SK-N-SH (cell line): ENCODE measurements around the gene LDHAL6A. TPM values are rescaled to one million over a fixed set of nuclear protein-coding genes. Genes with fewer than 3 reads are reported as not detected.
A peak's percentile ranks its signal among the peaks of the same experiment; 100 is the strongest.

Source experiments
- CTCF ChIA-PET: fragments of 300-600, 350-600 bp; formaldehyde crosslinking; extraction: SDS; loops from one replicate; lab custom pipeline; 2021; lab: Yijun Ruan, JAX
- POLR2A ChIA-PET: fragments of 350-600 bp; sonication (Branson Sonifier 250); formaldehyde crosslinking; extraction: SDS; loops from one replicate; lab custom pipeline; 2020; ENCODE audit warnings: antibody characterized with exemption, inconsistent platforms; lab: Yijun Ruan, JAX
- DNase-seq: peaks from one replicate; pipeline ENCODE4 v3.0.0; 2012
- H2AFZ ChIP-seq: fragments of 200-600 bp; sonication (generic); 2 replicates; pipeline ENCODE4 v1.8.1; 2016; ENCODE audit warnings: antibody characterized with exemption, mild to moderate bottlenecking, low read depth
- H3F3A ChIP-seq: fragments of 200-600 bp; sonication (generic); replicated peaks from 2 replicates; pipeline ENCODE3; 2016; ENCODE audit warnings: antibody characterized with exemption, mild to moderate bottlenecking; ENCODE audit not compliant: insufficient read depth
- H3K27ac ChIP-seq, 2 experiments: fragments of 200-500 bp in 1 of 2; fragments of 200-600 bp in 1 of 2; sonication (Bioruptor generic) in 1 of 2; sonication (generic), shearing (Covaris generic) in 1 of 2; 2 replicates each; pipeline versions ENCODE4 v1.5.1 to v1.6.1; 2014 to 2016; ENCODE audit warnings: low read depth in 2 of 2, inconsistent platforms in 1 of 2, low read length in 1 of 2, mild to moderate bottlenecking in 1 of 2, mixed read lengths in 1 of 2
- H3K27me3 ChIP-seq: fragments of 200-600 bp; sonication (generic), shearing (Covaris generic); 2 replicates; pipeline ENCODE4 v1.6.1; 2016; ENCODE audit warnings: mixed run types; ENCODE audit not compliant: insufficient read depth
- H3K36me3 ChIP-seq, 2 experiments: fragments of 200-500 bp in 1 of 2; fragments of 200-600 bp in 1 of 2; sonication (Bioruptor generic) in 1 of 2; sonication (generic) in 1 of 2; replicated peaks in 1 of 2; 2 replicates each; pipeline versions ENCODE3 to v1.5.1; 2014 to 2016; ENCODE audit warnings: low read length in 1 of 2, mild to moderate bottlenecking in 1 of 2; ENCODE audit not compliant: insufficient read depth in 2 of 2, control insufficient read depth in 1 of 2
- H3K4me1 ChIP-seq, 2 experiments: fragments of 200-500 bp in 1 of 2; fragments of 200-600 bp in 1 of 2; sonication (Bioruptor generic) in 1 of 2; sonication (generic), shearing (Covaris generic) in 1 of 2; 2 replicates each; pipeline versions ENCODE4 v1.5.1 to v1.6.1; 2014 to 2016; ENCODE audit warnings: low read depth in 1 of 2, low read length in 1 of 2, mixed run types in 1 of 2; ENCODE audit not compliant: insufficient read depth in 2 of 2, control insufficient read depth in 1 of 2
- H3K4me2 ChIP-seq: fragments of 200-600 bp; sonication (generic), shearing (Covaris generic); 2 replicates; pipeline ENCODE4 v1.6.1; 2017; ENCODE audit warnings: mixed run types
- H3K4me3 ChIP-seq, 2 experiments: fragments of 200-500 bp in 1 of 2; fragments of 200-600 bp in 1 of 2; sonication (Bioruptor generic) in 1 of 2; sonication (generic), shearing (Covaris generic) in 1 of 2; 2 replicates each; pipeline versions ENCODE4 v1.5.1 to v1.8.1; 2014 to 2016; ENCODE audit warnings: low read depth in 2 of 2, inconsistent platforms in 1 of 2, low read length in 1 of 2, mild to moderate bottlenecking in 1 of 2, mixed read lengths in 1 of 2, moderate library complexity in 1 of 2
- H3K79me2 ChIP-seq: fragments of 200-600 bp; sonication (generic); 2 replicates; pipeline ENCODE4 v1.8.1; 2017; ENCODE audit warnings: mild to moderate bottlenecking; ENCODE audit not compliant: insufficient read depth
- H3K9ac ChIP-seq: fragments of 200-600 bp; sonication (generic); 2 replicates; pipeline ENCODE4 v1.6.1; 2017; ENCODE audit warnings: mixed run types
- H3K9me2 ChIP-seq: fragments of 200-600 bp; sonication (generic); 2 replicates; pipeline ENCODE4 v1.6.1; 2017; ENCODE audit warnings: mixed run types
- H3K9me3 ChIP-seq: fragments of 200-600 bp; sonication (generic); 2 replicates; pipeline ENCODE4 v1.6.1; 2017; ENCODE audit warnings: mixed run types, mild to moderate bottlenecking, moderate library complexity
- H4K20me1 ChIP-seq: fragments of 200-600 bp; sonication (generic); 2 replicates; pipeline ENCODE4 v1.6.1; 2017; ENCODE audit warnings: mild to moderate bottlenecking, mixed run types; ENCODE audit not compliant: insufficient read depth
- CHD2 ChIP-seq: fragments of 150-350 bp; IDR thresholded peaks from 2 replicates; pipeline ENCODE4 v1.6.1; 2018; ENCODE audit warnings: low read length; ENCODE audit not compliant: partially characterized antibody
- ELF1 ChIP-seq: IDR thresholded peaks from 2 replicates; pipeline ENCODE4 v1.4.0; 2012
- EP300 ChIP-seq, 2 experiments: IDR thresholded peaks; 2 replicates each; pipeline versions ENCODE4 v1.4.0 to v1.6.1; 2012; ENCODE audit warnings: borderline replicate concordance in 1 of 2, low read depth in 1 of 2, low read length in 1 of 2
- EZH2phosphoT487 ChIP-seq: fragments of 200-600 bp; sonication (generic); IDR thresholded peaks from 2 replicates; pipeline ENCODE4 v1.6.1; 2017; ENCODE audit warnings: low read depth, mixed run types, mild to moderate bottlenecking, antibody characterized with exemption, moderate library complexity, borderline replicate concordance
- FOSL2 ChIP-seq: IDR thresholded peaks from 2 replicates; pipeline ENCODE4 v1.4.0; 2012; ENCODE audit warnings: low read depth, mild to moderate bottlenecking, moderate library complexity, borderline replicate concordance
- GABPA ChIP-seq: IDR thresholded peaks from 2 replicates; pipeline ENCODE4 v1.4.0; 2012; ENCODE audit warnings: low read depth, mild to moderate bottlenecking
- GATA2 ChIP-seq: sonication (generic); formaldehyde crosslinking; IDR thresholded peaks from 2 replicates; pipeline ENCODE4 v1.5.0; 2020; ENCODE audit warnings: mild to moderate bottlenecking, missing genetic modification reagents
- JUND ChIP-seq: IDR thresholded peaks from 2 replicates; pipeline ENCODE4 v1.4.0; 2012
- MEF2A ChIP-seq: IDR thresholded peaks from 2 replicates; pipeline ENCODE4 v1.4.0; 2012; ENCODE audit warnings: low read depth, borderline replicate concordance
- NFIC ChIP-seq: IDR thresholded peaks from 2 replicates; pipeline ENCODE4 v1.4.0; 2012; ENCODE audit warnings: borderline replicate concordance
- POLR2AphosphoS5 ChIP-seq: IDR thresholded peaks from 2 replicates; pipeline ENCODE4 v1.6.1; 2012; ENCODE audit warnings: low read depth, low read length
- RCOR1 ChIP-seq: fragments of 150-350 bp; IDR thresholded peaks from 2 replicates; pipeline ENCODE4 v1.6.1; 2017; ENCODE audit warnings: antibody characterized with exemption, low read length
- RFX5 ChIP-seq: IDR thresholded peaks from 2 replicates; pipeline ENCODE4 v1.6.1; 2012; ENCODE audit warnings: mild to moderate bottlenecking, improper control_type of control experiment, low read length
- TAF1 ChIP-seq: IDR thresholded peaks from 2 replicates; pipeline ENCODE4 v1.6.1; 2012; ENCODE audit warnings: low read depth, mild to moderate bottlenecking, low read length, moderate library complexity, borderline replicate concordance
- TEAD4 ChIP-seq: IDR thresholded peaks from 2 replicates; pipeline ENCODE4 v1.4.0; 2012; ENCODE audit warnings: mild to moderate bottlenecking, borderline replicate concordance; ENCODE audit not compliant: insufficient read depth
- YY1 ChIP-seq: IDR thresholded peaks from 2 replicates; pipeline ENCODE4 v1.4.0; 2012; ENCODE audit warnings: low read depth, mild to moderate bottlenecking
- WGBS: methylation state at CpG from one replicate; pipeline ENCODE4 v1.1.6; 2017; ENCODE audit warnings: low lambda C conversion rate; 5-methylcytosine and 5-hydroxymethylcytosine counted together
- polyA plus RNA-seq, 3 experiments: library from polyadenylated mRNA; depleted of rRNA; stranded (reverse); fragments of >200 nt; gene quantifications; 2 replicates each; pipeline ENCODE4 v1.2.3, GENCODE V29; 2012
- TF ChIP-seq, protein P1 (sequence below): fragments of 150-350 bp; IDR thresholded peaks from 2 replicates; pipeline ENCODE4 v1.6.1; 2016; ENCODE audit warnings: mild to moderate bottlenecking, low read depth, low read length
- TF ChIP-seq, protein P2 (sequence below): IDR thresholded peaks from 2 replicates; pipeline ENCODE4 v1.4.0; 2012; ENCODE audit warnings: low read depth, borderline replicate concordance

LDHAL6A gene
- polyA plus RNA-seq, 1 of the 3 experiments (the other 2 are of a cell fraction), result not detected

DNA sequence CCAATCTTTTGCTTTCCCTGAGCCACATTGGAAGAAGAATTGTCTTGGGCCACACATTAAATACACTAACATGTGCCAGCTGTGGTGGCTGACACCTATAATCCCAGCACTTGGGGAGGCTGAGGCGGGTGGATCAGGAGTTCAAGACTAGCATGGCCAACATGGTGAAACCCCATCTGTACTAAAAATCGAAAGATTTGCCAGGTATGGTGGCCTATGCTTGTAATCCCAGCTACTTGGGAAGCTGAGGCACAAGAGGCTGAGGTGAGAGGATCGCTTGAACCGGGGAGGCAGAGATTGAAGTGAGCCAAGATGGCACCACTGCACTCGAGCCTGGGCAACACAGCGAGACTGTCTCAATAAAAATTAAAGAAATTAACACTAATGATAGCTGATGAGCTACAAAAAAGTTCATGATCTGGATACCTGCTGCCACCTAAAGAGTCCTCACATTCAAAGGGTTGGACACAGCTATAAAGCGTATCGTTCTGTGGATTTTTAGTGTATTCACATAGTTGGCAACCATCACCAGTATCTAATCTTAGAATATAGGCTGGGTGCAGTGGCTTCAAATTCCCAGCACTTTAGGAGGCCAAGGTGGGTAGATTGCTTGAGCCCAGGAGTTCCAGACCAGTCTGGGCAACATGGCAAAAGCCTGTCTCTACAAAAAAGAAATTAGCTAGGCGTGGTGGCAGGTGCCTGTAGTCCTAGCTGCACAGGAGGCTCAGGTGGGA lies 46.9 kb upstream of the LDHAL6A start:
- no peak overlapping the region for H3K4me3 ChIP-seq
- CTCF ChIA-PET, result interaction anchor here (1.2 kb wide), 1 partner anchor 13 kb away, joined by 3 read pairs; no protein-coding TSS in a partner anchor

GRCh38 chr11:18416459-18416858 lies 39.2 kb upstream of the LDHAL6A start:
- Histone ChIP-seq H3K4me3 (no peak overlapping the region), H4K20me1 (no peaks in the 10 kb centered on the region), H3K9ac (no peak overlapping the region), H2AFZ (no peak overlapping the region), H3K9me2 (no peaks in the 10 kb centered on the region), H3K36me3 (no peaks in the 10 kb centered on the region), H3K27ac (no peak overlapping the region), H3K9me3 (no peaks in the 10 kb centered on the region), H3F3A (no peaks in the 10 kb centered on the region), H3K4me1 (no peaks in the 10 kb centered on the region; a peak in 1 of 4 replicates), H3K27me3 (no peaks in the 10 kb centered on the region), H3K4me2 (no peak overlapping the region), H3K79me2 (no peaks in the 10 kb centered on the region)
- 66% methylated on average over 3 of the region's 3 CpGs for WGBS
- ChIA-PET POLR2A (no interaction called here), CTCF (no interaction called here)
- DNase-seq, result no peak
- TF ChIP-seq JUND, result no peak
- TF ChIP-seq MEF2A, result no peak
- TF ChIP-seq TEAD4, result no peak
- TF ChIP-seq ELF1, result no peak
- TF ChIP-seq, protein P1, sequence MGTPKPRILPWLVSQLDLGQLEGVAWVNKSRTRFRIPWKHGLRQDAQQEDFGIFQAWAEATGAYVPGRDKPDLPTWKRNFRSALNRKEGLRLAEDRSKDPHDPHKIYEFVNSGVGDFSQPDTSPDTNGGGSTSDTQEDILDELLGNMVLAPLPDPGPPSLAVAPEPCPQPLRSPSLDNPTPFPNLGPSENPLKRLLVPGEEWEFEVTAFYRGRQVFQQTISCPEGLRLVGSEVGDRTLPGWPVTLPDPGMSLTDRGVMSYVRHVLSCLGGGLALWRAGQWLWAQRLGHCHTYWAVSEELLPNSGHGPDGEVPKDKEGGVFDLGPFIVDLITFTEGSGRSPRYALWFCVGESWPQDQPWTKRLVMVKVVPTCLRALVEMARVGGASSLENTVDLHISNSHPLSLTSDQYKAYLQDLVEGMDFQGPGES, result no peak
- no peak for TF ChIP-seq GABPA
- TF ChIP-seq YY1, result no peak
- no peak for TF ChIP-seq RCOR1
- no peak for TF ChIP-seq NFIC
- TF ChIP-seq EZH2phosphoT487, result no peak
- no peak for TF ChIP-seq GATA2 (CRISPR knock-in tag)
- no peak for TF ChIP-seq CHD2
- TF ChIP-seq EP300 (IDR thresholded peaks at IDR 0.05; ENCODE audit: borderline replicate concordance in 1 of 2, low read depth in 1 of 2, low read length in 1 of 2), result no peak
- no peak for TF ChIP-seq RFX5

More for the DNA sequence above, 46.9 kb upstream of the LDHAL6A start:
- Histone ChIP-seq H3K9me3 (no peaks in the 10 kb centered on the region), H3F3A (peaks cover 65% of the 10 kb centered on the region), H3K27me3 (no peaks in the 10 kb centered on the region), H2AFZ (no peak overlapping the region), H3K4me1 (no peaks in the 10 kb centered on the region; a peak in 2 of 4 replicates), H3K9me2 (no peaks in the 10 kb centered on the region), H4K20me1 (peaks cover 36% of the 10 kb centered on the region), H3K79me2 (peaks cover 7% of the 10 kb centered on the region; the same call in 1 of the 2 replicates), H3K4me2 (no peak overlapping the region), H3K9ac (no peak overlapping the region), H3K27ac (peak overlapping the region in 1 of 2 experiments; percentile 44; a peak in 1 of 4 replicates), H3K36me3 (peaks cover 34 to 49% of the 10 kb centered on the region in 2 experiments)
- POLR2A ChIA-PET, result interaction anchor here (0.5 kb wide), 1 partner anchor 25 kb away, joined by 3 read pairs; no protein-coding TSS in a partner anchor
- 97% methylated on average over 9 of the region's 9 CpGs for WGBS
- no peak for DNase-seq
- TF ChIP-seq FOSL2 (no peak), POLR2AphosphoS5 (peak; percentile 27; the same call in 1 of the 2 replicates), TAF1 (no peak), JUND (peak; percentile 7; the same call in 1 of the 2 replicates)
- TF ChIP-seq, protein P2, sequence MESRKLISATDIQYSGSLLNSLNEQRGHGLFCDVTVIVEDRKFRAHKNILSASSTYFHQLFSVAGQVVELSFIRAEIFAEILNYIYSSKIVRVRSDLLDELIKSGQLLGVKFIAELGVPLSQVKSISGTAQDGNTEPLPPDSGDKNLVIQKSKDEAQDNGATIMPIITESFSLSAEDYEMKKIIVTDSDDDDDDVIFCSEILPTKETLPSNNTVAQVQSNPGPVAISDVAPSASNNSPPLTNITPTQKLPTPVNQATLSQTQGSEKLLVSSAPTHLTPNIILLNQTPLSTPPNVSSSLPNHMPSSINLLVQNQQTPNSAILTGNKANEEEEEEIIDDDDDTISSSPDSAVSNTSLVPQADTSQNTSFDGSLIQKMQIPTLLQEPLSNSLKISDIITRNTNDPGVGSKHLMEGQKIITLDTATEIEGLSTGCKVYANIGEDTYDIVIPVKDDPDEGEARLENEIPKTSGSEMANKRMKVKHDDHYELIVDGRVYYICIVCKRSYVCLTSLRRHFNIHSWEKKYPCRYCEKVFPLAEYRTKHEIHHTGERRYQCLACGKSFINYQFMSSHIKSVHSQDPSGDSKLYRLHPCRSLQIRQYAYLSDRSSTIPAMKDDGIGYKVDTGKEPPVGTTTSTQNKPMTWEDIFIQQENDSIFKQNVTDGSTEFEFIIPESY, result peak; percentile 23; the same call in 1 of the 2 replicates
